IMR-90 (cell line): Measurements from ENCODE around the gene INO80. TPM values are rescaled to one million over a fixed set of nuclear protein-coding genes. Genes with fewer than 3 reads are reported as not detected.
"Not testable (repeated sequence)": the region's sequence is repeated elsewhere in the genome, so short reads cannot be mapped to it uniquely, and the experiment has no call there.

Experiments
- ATAC-seq: fragments of 200-7000 bp; cut with Tn5 transposase; 2 replicates; pipeline ENCODE4 v1.9.1; 2020; ENCODE audit warnings: low read depth, mild to moderate bottlenecking, moderate library complexity
- BruUV-seq: library from RNA; stranded (reverse); fragments of 400-500 nt; replicated peaks from 2 replicates; lab custom pipeline; 2021; lab: Mats Ljungman, UMichigan
- CTCF ChIA-PET: fragments of 300-600 bp; formaldehyde crosslinking; extraction: SDS; loops from one replicate; lab custom pipeline; 2021; ENCODE audit warnings: antibody characterized with exemption; lab: Yijun Ruan, JAX
- POLR2A ChIA-PET: fragments of 300-600 bp; sonication (Branson Sonifier 250); formaldehyde crosslinking; loops from one replicate; lab custom pipeline; 2022; ENCODE audit warnings: antibody characterized with exemption; ENCODE audit not compliant: unreplicated experiment; lab: Charles Lee
- DNase-seq: peaks from one replicate; pipeline ENCODE4 v3.0.0; 2013
- H2AFZ ChIP-seq: replicated peaks from 2 replicates; pipeline ENCODE3; 2013; ENCODE audit warnings: low read length, mild to moderate bottlenecking; ENCODE audit not compliant: poor library complexity
- H2AK5ac ChIP-seq: 2 replicates; pipeline ENCODE4 v1.6.1; 2013; ENCODE audit warnings: low read depth, low read length, inconsistent platforms
- H2AK9ac ChIP-seq: replicated peaks from 2 replicates; pipeline ENCODE3; 2013; ENCODE audit warnings: mild to moderate bottlenecking, low read depth, low read length, moderate library complexity; ENCODE audit not compliant: poor library complexity
- H2BK120ac ChIP-seq: 2 replicates; pipeline ENCODE4 v1.6.1; 2013; ENCODE audit warnings: low read depth, low read length, inconsistent platforms
- H2BK15ac ChIP-seq: 3 replicates; pipeline ENCODE4 v1.6.1; 2013; ENCODE audit warnings: low read depth, low read length, inconsistent platforms
- H2BK20ac ChIP-seq: 2 replicates; pipeline ENCODE4 v1.6.1; 2013; ENCODE audit warnings: low read depth, mild to moderate bottlenecking, inconsistent platforms, low read length, moderate library complexity
- H2BK5ac ChIP-seq: 2 replicates; pipeline ENCODE4 v1.6.1; 2013; ENCODE audit warnings: mild to moderate bottlenecking, low read depth, low read length, inconsistent platforms; ENCODE audit not compliant: poor library complexity, severe bottlenecking
- H3K14ac ChIP-seq: replicated peaks from 2 replicates; pipeline ENCODE4 v1.6.1; 2013; ENCODE audit warnings: low read depth, low read length, inconsistent platforms
- H3K18ac ChIP-seq: 2 replicates; pipeline ENCODE4 v1.6.1; 2013; ENCODE audit warnings: low read depth, low read length, control low read depth
- H3K23ac ChIP-seq: 2 replicates; pipeline ENCODE4 v1.6.1; 2013; ENCODE audit warnings: low read depth, low read length, inconsistent platforms
- H3K27ac ChIP-seq: 2 replicates; pipeline ENCODE4 v1.5.1; 2013; ENCODE audit warnings: mild to moderate bottlenecking, control low read depth, low read length; ENCODE audit not compliant: insufficient read depth
- H3K27me3 ChIP-seq: 2 replicates; pipeline ENCODE4 v1.6.1; 2013; ENCODE audit warnings: low read length; ENCODE audit not compliant: control insufficient read depth, insufficient read depth
- H3K36me3 ChIP-seq: 2 replicates; pipeline ENCODE4 v1.6.1; 2013; ENCODE audit warnings: low read length, mixed read lengths; ENCODE audit not compliant: control insufficient read depth, insufficient read depth
- H3K4ac ChIP-seq: 2 replicates; pipeline ENCODE4 v1.6.1; 2013; ENCODE audit warnings: low read depth, low read length, inconsistent platforms
- H3K4me1 ChIP-seq: 2 replicates; pipeline ENCODE4 v1.6.1; 2013; ENCODE audit warnings: low read length, mixed read lengths; ENCODE audit not compliant: control insufficient read depth, insufficient read depth
- H3K4me2 ChIP-seq: 2 replicates; pipeline ENCODE4 v1.6.1; 2013; ENCODE audit warnings: low read depth, mild to moderate bottlenecking, control low read depth, low read length, moderate library complexity
- H3K4me3 ChIP-seq: 2 replicates; pipeline ENCODE4 v1.5.1; 2013; ENCODE audit warnings: low read depth, mild to moderate bottlenecking, control low read depth, low read length, moderate library complexity; ENCODE audit not compliant: insufficient read depth
- H3K56ac ChIP-seq: 2 replicates; pipeline ENCODE4 v1.6.1; 2013; ENCODE audit warnings: low read length, inconsistent platforms; ENCODE audit not compliant: insufficient read depth; ENCODE audit errors: extremely low read depth
- H3K79me1 ChIP-seq, 2 experiments: 2 replicates each; pipeline ENCODE4 v1.6.1; 2013; ENCODE audit warnings: low read length in 2 of 2, inconsistent platforms in 1 of 2, low read depth in 1 of 2
- H3K9ac ChIP-seq: 2 replicates; pipeline ENCODE4 v1.6.1; 2013; ENCODE audit warnings: low read depth, low read length, control low read depth
- H3K9me1 ChIP-seq: 2 replicates; pipeline ENCODE4 v1.6.1; 2013; ENCODE audit warnings: low read length, inconsistent platforms; ENCODE audit not compliant: insufficient read depth
- H3K9me3 ChIP-seq: 2 replicates; pipeline ENCODE4 v1.6.1; 2013; ENCODE audit warnings: low read length; ENCODE audit not compliant: control insufficient read depth, insufficient read depth
- H4K20me1 ChIP-seq: 2 replicates; pipeline ENCODE4 v1.6.1; 2013; ENCODE audit warnings: low read length, inconsistent platforms; ENCODE audit not compliant: insufficient read depth
- H4K5ac ChIP-seq: 2 replicates; pipeline ENCODE4 v1.6.1; 2013; ENCODE audit warnings: mild to moderate bottlenecking, low read depth, low read length, control low read depth
- H4K8ac ChIP-seq, 2 experiments: 2 replicates each; pipeline ENCODE4 v1.6.1; 2013; ENCODE audit warnings: low read depth in 2 of 2, low read length in 2 of 2, control low read depth in 1 of 2, inconsistent platforms in 1 of 2
- H4K91ac ChIP-seq: 2 replicates; pipeline ENCODE4 v1.6.1; 2013; ENCODE audit warnings: low read depth, low read length, inconsistent platforms; ENCODE audit not compliant: insufficient read depth
- WGBS, 2 experiments: methylation state at CpG; one replicate each; pipeline versions ENCODE4 v1.1.5 to v1.1.7; 2013; ENCODE audit warnings: missing lambda C conversion rate in 2 of 2; ENCODE audit not compliant: insufficient read length in 1 of 2; ENCODE audit errors: extremely low coverage in 2 of 2; 5-methylcytosine and 5-hydroxymethylcytosine counted together
- dilution Hi-C: fragments of 300-500 bp; cut with HindIII; formaldehyde crosslinking; loops from one replicate; pipeline ENCODE4 v1.14.3; 2018; ENCODE audit warnings: low sequenced_read_pairs; ENCODE audit not compliant: unreplicated experiment
- in situ Hi-C: fragments of 300-500 bp; cut with MboI; formaldehyde crosslinking; loops from 3 replicates; pipeline ENCODE4 v1.14.3; 2019; ENCODE audit warnings: low sequenced_read_pairs, inconsistent platforms, mixed read lengths
- intact Hi-C: fragments of 100-400 bp; cut with micrococcal nuclease; formaldehyde crosslinking; loops from 2 replicates; pipeline ENCODE4 v1.10.0; 2022
- polyA plus RNA-seq, 3 experiments: library from polyadenylated mRNA; depleted of rRNA; stranded (reverse); fragments of >200 nt; gene quantifications; 2 replicates each; pipeline ENCODE4 v1.2.3, GENCODE V29; 2012; ENCODE audit warnings: low replicate concordance in 1 of 3
- total RNA-seq: library from RNA; depleted of rRNA; stranded (reverse); fragments of >200 nt; gene quantifications from 2 replicates; pipeline ENCODE4 v1.2.3, GENCODE V29; 2012

INO80 gene
- total and polyA plus RNA-seq, 2 of the 4 experiments (the other 2 are of a cell fraction): 6.0 to 13.3 TPM

DNA sequence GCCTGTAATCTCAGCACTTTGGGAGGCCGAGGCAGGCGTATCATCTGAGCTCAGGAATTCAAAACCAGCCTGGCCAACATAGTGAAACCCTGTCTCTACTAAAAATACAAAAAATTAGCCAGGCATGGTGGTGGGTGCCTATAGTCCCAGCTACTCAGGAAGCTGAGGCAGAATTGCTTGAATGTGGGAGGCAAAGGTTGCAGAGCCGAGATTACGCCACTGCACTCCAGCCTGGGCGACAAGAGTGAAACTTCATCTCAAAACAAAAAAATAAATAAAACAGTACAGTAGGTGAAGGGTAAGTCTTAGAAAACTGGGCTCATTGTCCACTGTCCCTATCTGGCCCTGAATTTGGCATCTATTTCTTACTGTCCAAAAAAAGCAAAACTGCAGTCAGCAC is 37.2 kb downstream of the INO80 start:
- POLR2A ChIA-PET, BruUV-seq, DNase-seq, H3K27ac ChIP-seq, H3K9me1 ChIP-seq, H4K8ac ChIP-seq, H4K20me1 ChIP-seq, H2BK120ac ChIP-seq, H2BK5ac ChIP-seq, dilution Hi-C loops, H3K18ac ChIP-seq, intact Hi-C loops, H3K14ac ChIP-seq, H3K9me3 ChIP-seq, H2BK20ac ChIP-seq, H3K4ac ChIP-seq, H3K9ac ChIP-seq, H2AFZ ChIP-seq, H2BK15ac ChIP-seq, H2AK9ac ChIP-seq, in situ Hi-C loops, H3K23ac ChIP-seq, H3K4me1 ChIP-seq, H3K4me2 ChIP-seq, H3K56ac ChIP-seq, H3K4me3 ChIP-seq, H2AK5ac ChIP-seq, H4K5ac ChIP-seq, H3K27me3 ChIP-seq, ATAC-seq, H4K91ac ChIP-seq: not testable (repeated sequence)
- H3K36me3 ChIP-seq: peaks cover 54% of the 10 kb centered on the region
- peaks cover 8 to 30% of the 10 kb centered on the region in 2 experiments; a peak in 3 of 4 replicates for H3K79me1 ChIP-seq
- no CpG with 5 or more reads among the region's 5 CpGs for WGBS, 2 experiments
- CTCF ChIA-PET: interaction anchor here (0.6 kb wide), 1 partner anchor 105 kb away, joined by 6 read pairs; no protein-coding TSS in a partner anchor
